ENCODE results near the gene PNMA1.
A peak's percentile ranks its signal among the peaks of the same experiment; 100 is the strongest.

The PNMA1 gene

DNA sequence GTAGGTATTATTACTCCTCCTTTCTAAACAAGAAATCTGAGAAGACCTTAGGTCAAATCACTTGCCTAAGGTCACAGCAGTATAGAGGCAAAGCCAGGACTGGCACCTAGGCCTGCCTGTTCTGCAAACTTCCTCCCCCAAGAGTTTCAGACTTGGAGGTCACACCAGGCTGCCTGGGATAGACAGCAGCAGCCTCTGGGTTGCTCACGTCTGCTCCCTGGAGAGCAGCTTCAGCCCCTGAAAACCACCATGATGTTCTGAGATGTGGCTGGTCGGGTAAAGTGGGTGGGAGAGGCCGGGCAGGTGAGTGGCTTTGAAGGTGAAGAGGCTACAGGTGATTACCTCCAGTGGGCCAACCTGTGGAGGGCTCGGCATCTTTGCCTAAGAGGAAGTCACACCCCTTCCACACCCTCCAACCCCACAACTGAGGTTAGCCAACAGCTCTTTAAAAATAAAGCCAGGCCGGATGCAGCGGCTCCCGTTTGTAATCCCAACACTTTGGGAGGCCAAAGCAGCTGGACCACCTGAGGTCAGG lies 37.0 kb upstream of the PNMA1 start:
- DNase-seq (ENCODE audit: low read depth, low spot score) = no peak
- H3K4me3 ChIP-seq (ENCODE audit: low read depth, low read length) = no peak overlapping the region
- TF ChIP-seq, protein P1, sequence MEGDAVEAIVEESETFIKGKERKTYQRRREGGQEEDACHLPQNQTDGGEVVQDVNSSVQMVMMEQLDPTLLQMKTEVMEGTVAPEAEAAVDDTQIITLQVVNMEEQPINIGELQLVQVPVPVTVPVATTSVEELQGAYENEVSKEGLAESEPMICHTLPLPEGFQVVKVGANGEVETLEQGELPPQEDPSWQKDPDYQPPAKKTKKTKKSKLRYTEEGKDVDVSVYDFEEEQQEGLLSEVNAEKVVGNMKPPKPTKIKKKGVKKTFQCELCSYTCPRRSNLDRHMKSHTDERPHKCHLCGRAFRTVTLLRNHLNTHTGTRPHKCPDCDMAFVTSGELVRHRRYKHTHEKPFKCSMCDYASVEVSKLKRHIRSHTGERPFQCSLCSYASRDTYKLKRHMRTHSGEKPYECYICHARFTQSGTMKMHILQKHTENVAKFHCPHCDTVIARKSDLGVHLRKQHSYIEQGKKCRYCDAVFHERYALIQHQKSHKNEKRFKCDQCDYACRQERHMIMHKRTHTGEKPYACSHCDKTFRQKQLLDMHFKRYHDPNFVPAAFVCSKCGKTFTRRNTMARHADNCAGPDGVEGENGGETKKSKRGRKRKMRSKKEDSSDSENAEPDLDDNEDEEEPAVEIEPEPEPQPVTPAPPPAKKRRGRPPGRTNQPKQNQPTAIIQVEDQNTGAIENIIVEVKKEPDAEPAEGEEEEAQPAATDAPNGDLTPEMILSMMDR (IDR thresholded peaks at IDR 0.05; ENCODE audit: low read depth, low read length) = no peak
- in situ Hi-C loops (cut with HindIII; ENCODE audit: low sequenced_read_pairs) = no loop called here

DNA sequence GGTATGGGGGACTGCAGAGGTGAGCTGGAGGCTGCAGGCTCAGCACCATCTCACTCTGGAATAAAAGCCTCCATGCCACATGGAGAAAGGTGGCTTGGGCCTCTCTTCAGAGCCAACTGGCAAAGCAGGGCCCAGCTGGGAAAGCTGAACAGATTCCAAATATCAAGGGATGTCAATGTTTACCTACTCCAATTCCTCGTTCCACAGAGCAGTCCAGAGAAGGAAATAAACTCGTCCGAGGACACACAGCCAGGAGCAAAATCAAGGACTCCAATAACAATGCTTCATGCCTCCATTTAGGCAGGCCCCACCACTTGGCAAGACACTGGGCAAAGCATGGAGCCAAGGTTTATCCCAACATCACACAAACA lies 36.3 kb upstream of the PNMA1 start:
- TF ChIP-seq, protein P1 (IDR thresholded peaks at IDR 0.05; ENCODE audit: low read depth, low read length) = no peak
- no peak for DNase-seq (ENCODE audit: low read depth, low spot score)
- in situ Hi-C loops (cut with HindIII; ENCODE audit: low sequenced_read_pairs) = no loop called here
- H3K4me3 ChIP-seq (ENCODE audit: low read depth, low read length) = no peak overlapping the region

DNA sequence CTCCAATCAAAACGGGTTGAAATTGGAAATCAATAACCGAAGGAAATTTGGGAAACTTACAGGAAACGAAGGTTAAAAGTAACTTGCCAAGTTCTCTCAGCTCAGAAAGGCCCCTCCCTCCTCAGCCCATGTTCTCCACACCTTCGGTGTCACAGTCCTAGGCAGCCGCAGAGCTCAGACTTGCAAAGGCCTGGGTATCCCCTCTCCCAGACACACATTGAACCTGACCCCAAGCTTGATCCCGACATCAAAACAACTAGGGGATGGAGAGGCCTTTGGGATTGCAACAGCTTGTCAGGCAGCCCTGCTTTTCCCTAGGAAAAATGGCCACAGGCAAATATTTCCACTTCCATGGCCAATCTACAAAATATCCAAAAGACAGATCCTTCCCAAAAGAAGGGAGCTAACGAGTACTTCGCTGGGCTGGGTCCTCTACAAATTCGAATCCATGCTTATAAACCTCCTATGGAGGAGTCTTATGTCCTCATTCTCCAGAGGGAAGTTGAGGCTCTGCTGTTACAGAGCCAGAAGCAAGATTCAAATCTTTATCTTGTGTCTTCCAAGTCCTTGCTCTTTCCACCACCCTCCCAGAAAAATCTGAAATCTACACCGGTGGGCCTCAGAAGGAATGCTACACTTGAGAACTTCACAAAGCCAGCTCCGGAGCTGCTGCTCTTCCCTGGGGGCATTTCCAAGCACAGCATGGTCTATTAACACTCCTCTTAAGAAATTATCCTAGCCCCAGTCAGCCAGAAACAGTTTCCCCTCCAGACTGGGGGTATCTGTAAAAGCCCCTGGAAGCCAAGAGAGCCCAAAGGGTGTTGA lies 35.7 kb upstream of the PNMA1 start:
- in situ Hi-C loops (cut with HindIII; ENCODE audit: low sequenced_read_pairs) = no loop called here
- H3K4me3 ChIP-seq (ENCODE audit: low read depth, low read length) = no peak overlapping the region
- no peak for DNase-seq (ENCODE audit: low read depth, low spot score)
- TF ChIP-seq, protein P1 (IDR thresholded peaks at IDR 0.05; ENCODE audit: low read depth, low read length) = no peak

DNA sequence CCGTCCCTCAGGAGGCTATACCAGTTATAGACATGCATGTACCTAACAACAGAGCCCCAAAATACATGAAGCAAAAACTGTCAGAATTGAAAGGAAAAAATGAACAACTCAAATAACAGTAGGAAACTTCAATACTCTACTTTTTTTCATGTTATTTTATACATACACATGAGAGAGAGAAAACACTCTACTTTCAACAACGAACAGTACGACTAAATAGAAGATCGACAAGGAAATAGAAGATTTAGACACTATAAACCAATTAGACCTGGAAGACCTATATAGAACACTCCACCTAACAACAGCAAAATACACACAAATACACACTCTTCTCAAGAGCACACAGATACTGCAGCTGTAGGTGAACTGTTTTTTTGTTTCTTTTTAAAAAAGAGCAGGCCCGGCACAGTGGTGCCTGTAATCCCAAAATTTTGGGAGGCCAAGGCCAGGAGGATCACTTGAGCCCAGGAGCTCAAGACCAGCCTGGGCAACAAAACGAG lies 34.7 kb upstream of the PNMA1 start:
- DNase-seq (ENCODE audit: low read depth, low spot score) = no peak
- TF ChIP-seq, protein P1 (IDR thresholded peaks at IDR 0.05; ENCODE audit: low read depth, low read length) = no peak
- no peak overlapping the region for H3K4me3 ChIP-seq (ENCODE audit: low read depth, low read length)
- in situ Hi-C loops (cut with HindIII; ENCODE audit: low sequenced_read_pairs) = no loop called here

DNA sequence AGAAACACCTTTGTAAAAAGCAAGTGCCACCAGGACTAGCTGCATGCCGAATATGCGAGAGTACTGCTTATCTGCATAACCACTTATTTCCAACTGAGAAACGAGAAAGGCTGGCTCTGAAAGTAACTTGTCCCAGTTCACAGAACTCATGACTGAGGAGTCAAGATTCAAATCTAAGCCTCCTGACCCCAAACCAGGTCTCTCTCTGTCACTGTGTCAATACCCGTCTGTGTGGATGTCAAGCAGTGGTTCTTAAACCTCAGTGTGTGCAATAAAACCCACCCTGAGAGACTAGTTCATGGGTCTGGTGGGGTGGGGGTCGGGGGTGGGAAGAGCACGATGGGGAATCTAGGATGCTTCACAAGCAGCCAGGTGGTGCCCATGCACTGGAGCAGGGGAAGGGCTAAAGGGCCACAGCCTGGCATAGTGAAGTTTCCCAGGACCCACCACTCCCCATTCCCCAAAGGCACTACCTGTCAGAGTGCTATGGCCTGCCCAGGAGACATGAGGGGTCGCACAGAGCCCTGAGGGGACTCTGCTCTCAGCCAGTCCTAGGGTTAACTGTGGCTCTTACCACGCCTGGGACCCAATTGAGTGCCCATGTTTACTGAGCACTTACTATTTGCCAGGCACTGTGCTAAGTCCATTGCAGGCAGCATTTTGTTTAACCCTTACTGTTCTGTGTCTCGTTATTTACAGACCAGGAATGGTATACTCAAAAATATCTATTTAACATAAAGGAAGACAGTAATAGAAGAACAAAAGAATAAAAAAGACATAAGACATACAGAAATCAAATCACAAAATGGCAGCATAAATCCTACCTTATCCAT lies 33.4 kb upstream of the PNMA1 start:
- H3K4me3 ChIP-seq (ENCODE audit: low read depth, low read length) = no peak overlapping the region
- TF ChIP-seq, protein P1 (IDR thresholded peaks at IDR 0.05; ENCODE audit: low read depth, low read length) = no peak

DNA sequence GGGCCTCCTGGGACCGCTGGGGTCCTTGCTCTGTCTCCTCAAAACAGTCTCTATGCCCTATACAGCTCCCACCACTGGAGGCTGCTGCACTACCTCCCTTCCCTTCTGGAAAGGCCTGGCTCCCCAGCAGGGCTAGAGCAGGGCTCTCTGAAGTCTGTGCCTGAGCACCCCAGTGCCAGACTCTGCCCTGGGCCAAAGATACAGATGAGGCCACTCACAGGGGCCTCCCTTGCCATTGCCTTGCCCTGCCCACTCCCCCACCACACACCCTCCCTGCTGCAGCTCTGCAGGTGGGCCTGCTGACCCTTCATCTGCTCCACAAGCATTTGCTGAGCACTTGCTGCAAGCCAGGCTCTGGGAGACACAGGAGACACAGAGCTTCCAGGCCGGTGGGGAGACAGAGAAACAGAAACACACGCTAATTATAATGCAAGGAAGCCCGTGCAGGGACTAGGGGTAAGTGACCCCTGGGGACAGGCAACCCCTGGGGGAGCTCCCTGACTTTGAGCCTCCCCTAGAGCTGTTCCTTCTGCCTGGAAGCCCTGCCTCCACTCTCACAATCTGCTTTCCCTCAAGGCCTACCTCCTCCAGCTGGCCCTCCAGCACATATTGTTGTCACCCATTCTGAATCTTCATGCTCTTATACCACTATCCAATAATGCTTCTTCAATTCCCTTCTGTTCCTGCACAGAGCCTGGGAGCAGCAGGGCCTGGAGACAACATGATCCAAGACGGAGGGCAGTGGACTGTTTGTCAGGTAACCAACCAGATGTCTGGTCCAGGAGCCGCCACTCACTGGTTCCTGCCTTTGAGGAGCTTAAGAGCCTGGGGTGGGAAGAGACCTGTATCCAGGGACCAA lies 32.6 kb upstream of the PNMA1 start:
- in situ Hi-C loops (cut with HindIII; ENCODE audit: low sequenced_read_pairs) = no loop called here
- TF ChIP-seq, protein P1 (IDR thresholded peaks at IDR 0.05; ENCODE audit: low read depth, low read length) = peak; percentile 44
- no peak overlapping the region for H3K4me3 ChIP-seq (ENCODE audit: low read depth, low read length)
- DNase-seq (ENCODE audit: low read depth, low spot score) = no peak

More for the DNA sequence above, 33.4 kb upstream of the PNMA1 start:
- in situ Hi-C loops (cut with HindIII; ENCODE audit: low sequenced_read_pairs) = no loop called here
- DNase-seq (ENCODE audit: low read depth, low spot score) = no peak

All from astrocyte of the spinal cord (primary cell).